Endodermal cell (in vitro differentiated cells): ENCODE results near the gene RSF1. TPM values are rescaled to one million over a fixed set of nuclear protein-coding genes. Genes with fewer than 3 reads are reported as not detected.

ENCODE experiments used
- DNase-seq: peaks from one replicate; pipeline ENCODE4 v3.0.0-alpha.2; 2017
- H3K27ac ChIP-seq: 2 replicates; pipeline ENCODE4 v1.5.1; 2013; ENCODE audit warnings: mild to moderate bottlenecking, low read depth, low read length, moderate library complexity
- H3K27me3 ChIP-seq: 2 replicates; pipeline ENCODE4 v1.6.1; 2013; ENCODE audit warnings: mild to moderate bottlenecking, low read length, moderate library complexity; ENCODE audit not compliant: insufficient read depth, control insufficient read depth, poor library complexity, severe bottlenecking
- H3K36me3 ChIP-seq: 2 replicates; pipeline ENCODE4 v1.7.0; 2013; ENCODE audit warnings: mild to moderate bottlenecking, low read length, moderate library complexity; ENCODE audit not compliant: control insufficient read depth, insufficient read depth
- H3K4me1 ChIP-seq: one replicate; pipeline ENCODE4 v1.7.0; 2013; ENCODE audit warnings: low read length; ENCODE audit not compliant: control insufficient read depth, insufficient read depth
- H3K4me3 ChIP-seq: 2 replicates; pipeline ENCODE4 v1.5.1; 2013; ENCODE audit warnings: mild to moderate bottlenecking, low read length, moderate library complexity
- H3K9ac ChIP-seq: 2 replicates; pipeline ENCODE4 v1.6.1; 2013; ENCODE audit warnings: mild to moderate bottlenecking, low read length, moderate library complexity; ENCODE audit not compliant: poor library complexity, severe bottlenecking; ENCODE audit errors: extremely low read depth
- H3K9me3 ChIP-seq: 2 replicates; pipeline ENCODE4 v1.6.1; 2013; ENCODE audit warnings: mild to moderate bottlenecking, low read length, moderate library complexity; ENCODE audit not compliant: control insufficient read depth
- H3K27ac Mint-ChIP-seq: 2 replicates; pipeline ENCODE4 v1.8.0; 2020; ENCODE audit warnings: mixed read lengths
- H3K27me3 Mint-ChIP-seq: 2 replicates; pipeline ENCODE4 v1.8.0; 2021; ENCODE audit warnings: mild to moderate bottlenecking, mixed read lengths; ENCODE audit not compliant: insufficient read depth
- H3K36me3 Mint-ChIP-seq: 2 replicates; pipeline ENCODE4 v1.8.0; 2020; ENCODE audit warnings: low read depth, mixed read lengths
- H3K4me1 Mint-ChIP-seq: 2 replicates; pipeline ENCODE4 v1.8.0; 2020; ENCODE audit warnings: mixed read lengths
- H3K4me3 Mint-ChIP-seq: 2 replicates; pipeline ENCODE4 v1.8.0; 2020; ENCODE audit warnings: mild to moderate bottlenecking, moderate library complexity, mixed read lengths
- H3K9me3 Mint-ChIP-seq: 2 replicates; pipeline ENCODE4 v1.8.0; 2020; ENCODE audit warnings: mild to moderate bottlenecking, mixed read lengths
- CTCF ChIP-seq: fragments of 200-600 bp; sonication (generic); conservative IDR thresholded peaks from 2 replicates; pipeline ENCODE4 v1.5.0; 2021; ENCODE audit warnings: antibody characterized with exemption, mild to moderate bottlenecking
- WGBS, 2 experiments: methylation state at CpG; one replicate each; pipeline versions ENCODE4 v1.1.5 to v1.1.7; 2013; ENCODE audit warnings: missing lambda C conversion rate in 2 of 2, mixed read lengths in 1 of 2; ENCODE audit not compliant: insufficient coverage in 1 of 2, insufficient read length in 1 of 2; 5-methylcytosine and 5-hydroxymethylcytosine counted together
- total RNA-seq, 2 donors: library from RNA; stranded (reverse); fragmentation: NEBNext Ultra II Directional in 1 of 2; extraction: Animal tissue kit (Norgen Biotek cat#: 25700) in 1 of 2; gene quantifications; 2 replicates in 1 of 2; 3 replicates in 1 of 2; pipeline ENCODE4 v1.2.1, GENCODE V29; 2021

Gene RSF1
- total RNA-seq, 2 donors from 2014 or later, result 69.3 to 71.0 TPM

- H3K9ac ChIP-seq, result no peak overlapping the region
- no peak overlapping the region for H3K4me3 ChIP-seq
- H3K9me3 ChIP-seq, result no peaks in the 10 kb centered on the region
- no peak overlapping the region for H3K4me3 Mint-ChIP-seq
- peaks cover 6% of the 10 kb centered on the region for H3K36me3 ChIP-seq
- 89 to 100% methylated on average over 1 of the region's 1 CpG for WGBS, 2 experiments
- no peaks in the 10 kb centered on the region for H3K27me3 ChIP-seq
- TF ChIP-seq CTCF, result no peak
- no peaks in the 10 kb centered on the region for H3K9me3 Mint-ChIP-seq
- no peak for DNase-seq
- H3K4me1 ChIP-seq, result no peaks in the 10 kb centered on the region
- no peaks in the 10 kb centered on the region for H3K27me3 Mint-ChIP-seq
- no peaks in the 10 kb centered on the region for H3K4me1 Mint-ChIP-seq
- no peak overlapping the region for H3K27ac Mint-ChIP-seq
- peak overlapping the region; percentile 22 for H3K27ac ChIP-seq
- peaks cover 7% of the 10 kb centered on the region for H3K36me3 Mint-ChIP-seq
Observed at GRCh38 chr11:77778549-77778948, 42.0 kb downstream of the RSF1 start.

- no peak overlapping the region for H3K27ac Mint-ChIP-seq
- WGBS, 2 experiments, result 100% methylated on average over 1 of the region's 1 CpG; no CpG with 5 or more reads in 1 of the 2 experiments
- Histone ChIP-seq H3K9ac (no peak overlapping the region), H3K27me3 (no peaks in the 10 kb centered on the region), H3K36me3 (peaks cover 6% of the 10 kb centered on the region), H3K4me1 (no peaks in the 10 kb centered on the region), H3K9me3 (no peaks in the 10 kb centered on the region), H3K4me3 (no peak overlapping the region), H3K27ac (peak overlapping the region; percentile 22)
- no peaks in the 10 kb centered on the region for H3K9me3 Mint-ChIP-seq
- no peak overlapping the region for H3K4me3 Mint-ChIP-seq
- H3K36me3 Mint-ChIP-seq, result peaks cover 7% of the 10 kb centered on the region
- no peak for DNase-seq
- TF ChIP-seq CTCF, result no peak
- no peaks in the 10 kb centered on the region for H3K27me3 Mint-ChIP-seq
- no peaks in the 10 kb centered on the region for H3K4me1 Mint-ChIP-seq
Observed at GRCh38 chr11:77778118-77778517, 42.4 kb downstream of the RSF1 start.

- DNase-seq, result no peak
- peaks cover 6% of the 10 kb centered on the region for H3K36me3 ChIP-seq
- Mint-ChIP-seq H3K4me1 (no peaks in the 10 kb centered on the region), H3K4me3 (no peak overlapping the region), H3K36me3 (peaks cover 1% of the 10 kb centered on the region), H3K9me3 (no peaks in the 10 kb centered on the region), H3K27ac (no peak overlapping the region), H3K27me3 (no peaks in the 10 kb centered on the region)
- no peaks in the 10 kb centered on the region for H3K27me3 ChIP-seq
- H3K4me1 ChIP-seq, result no peaks in the 10 kb centered on the region
- no peak overlapping the region for H3K9ac ChIP-seq
- no peaks in the 10 kb centered on the region for H3K9me3 ChIP-seq
- H3K27ac ChIP-seq, result no peak overlapping the region
- peak; percentile 59 for TF ChIP-seq CTCF
- H3K4me3 ChIP-seq, result no peak overlapping the region
- WGBS, 2 experiments, result no CpG with 5 or more reads among the region's 1 CpG
Observed at GRCh38 chr11:77776455-77776854, 44.1 kb downstream of the RSF1 start.
